PFSK-1 (cell line): ENCODE data around the gene SLC6A6.

ENCODE experiments used
- FOXP2 ChIP-seq: optimal IDR thresholded peaks from 2 replicates; pipeline ENCODE3; 2011; ENCODE audit warnings: borderline replicate concordance, control low read depth, inconsistent platforms; ENCODE audit not compliant: insufficient read depth; ENCODE audit errors: extremely low read length, extremely low read depth
- POLR2AphosphoS5 ChIP-seq: IDR thresholded peaks from 2 replicates; pipeline ENCODE4 v1.6.1; 2012; ENCODE audit warnings: low read depth, mild to moderate bottlenecking, control low read depth, low read length, moderate library complexity
- REST ChIP-seq, 2 experiments: IDR thresholded peaks; 2 replicates each; pipeline versions ENCODE4 v1.6.1 to v1.8.0; 2011 to 2012; ENCODE audit warnings: low read depth in 2 of 2, low read length in 2 of 2, control low read depth in 1 of 2, inconsistent platforms in 1 of 2, mild to moderate bottlenecking in 1 of 2, moderate library complexity in 1 of 2; ENCODE audit not compliant: insufficient read depth in 1 of 2
- SIN3A ChIP-seq: IDR thresholded peaks from 2 replicates; pipeline ENCODE4 v1.6.1; 2012; ENCODE audit warnings: mild to moderate bottlenecking, low read length, moderate library complexity, borderline replicate concordance; ENCODE audit not compliant: insufficient read depth
- TAF1 ChIP-seq: IDR thresholded peaks from 2 replicates; pipeline ENCODE4 v1.6.1; 2012; ENCODE audit warnings: low read length, control low read depth, borderline replicate concordance; ENCODE audit not compliant: insufficient read depth

- TF ChIP-seq REST (IDR thresholded peaks at IDR 0.05; ENCODE audit: insufficient read depth in 1 of 2, low read depth in 2 of 2, low read length in 2 of 2) (no peak), POLR2AphosphoS5 (no peak), TAF1 (no peak), FOXP2 (no peak), SIN3A (no peak)
These were observed 101.3 kb downstream of the SLC6A6 start for GRCh38 chr3:14503706-14504065.
